Neural progenitor cell (in vitro differentiated cells): ENCODE data around the gene MED13L.

ENCODE experiments used
- EZH2 ChIP-seq: fragments of 200-600 bp; sonication (generic); IDR thresholded peaks from 2 replicates; pipeline ENCODE4 v1.6.1; 2017; ENCODE audit warnings: antibody characterized with exemption, mild to moderate bottlenecking, moderate library complexity
- TF ChIP-seq, protein P1 (sequence below): fragments of 200-600 bp; sonication (generic); IDR thresholded peaks from 2 replicates; pipeline ENCODE4 v1.5.1; 2017; ENCODE audit warnings: antibody characterized with exemption, mild to moderate bottlenecking

DNA sequence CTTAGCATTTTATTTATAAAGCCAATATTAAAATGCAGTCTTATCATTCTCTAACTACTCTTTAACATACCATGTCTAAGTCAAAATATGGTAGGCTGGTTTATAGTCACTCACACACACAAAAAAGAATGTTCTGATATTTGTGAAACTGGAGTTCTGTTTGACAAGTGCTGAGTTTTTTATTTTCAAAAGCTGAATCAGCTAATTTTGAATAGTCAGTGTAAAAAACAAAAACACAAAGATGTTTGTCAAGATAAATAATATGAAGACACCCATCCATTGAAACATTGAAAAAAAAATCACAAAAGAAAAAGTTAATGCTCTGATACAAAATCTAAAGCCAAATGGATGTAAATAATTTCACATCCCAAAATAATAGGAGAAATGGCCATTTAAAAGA lies 231.5 kb downstream of the MED13L start:
- TF ChIP-seq EZH2 = no peak
- TF ChIP-seq, protein P1, sequence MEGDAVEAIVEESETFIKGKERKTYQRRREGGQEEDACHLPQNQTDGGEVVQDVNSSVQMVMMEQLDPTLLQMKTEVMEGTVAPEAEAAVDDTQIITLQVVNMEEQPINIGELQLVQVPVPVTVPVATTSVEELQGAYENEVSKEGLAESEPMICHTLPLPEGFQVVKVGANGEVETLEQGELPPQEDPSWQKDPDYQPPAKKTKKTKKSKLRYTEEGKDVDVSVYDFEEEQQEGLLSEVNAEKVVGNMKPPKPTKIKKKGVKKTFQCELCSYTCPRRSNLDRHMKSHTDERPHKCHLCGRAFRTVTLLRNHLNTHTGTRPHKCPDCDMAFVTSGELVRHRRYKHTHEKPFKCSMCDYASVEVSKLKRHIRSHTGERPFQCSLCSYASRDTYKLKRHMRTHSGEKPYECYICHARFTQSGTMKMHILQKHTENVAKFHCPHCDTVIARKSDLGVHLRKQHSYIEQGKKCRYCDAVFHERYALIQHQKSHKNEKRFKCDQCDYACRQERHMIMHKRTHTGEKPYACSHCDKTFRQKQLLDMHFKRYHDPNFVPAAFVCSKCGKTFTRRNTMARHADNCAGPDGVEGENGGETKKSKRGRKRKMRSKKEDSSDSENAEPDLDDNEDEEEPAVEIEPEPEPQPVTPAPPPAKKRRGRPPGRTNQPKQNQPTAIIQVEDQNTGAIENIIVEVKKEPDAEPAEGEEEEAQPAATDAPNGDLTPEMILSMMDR = no peak
